ENCODE data around the gene DSP. TPM values are rescaled to one million over a fixed set of nuclear protein-coding genes. Genes with fewer than 3 reads are reported as not detected.

DSP gene
- polyA plus RNA-seq, 1 donor from 2014 or later = 0.05 TPM

DNA sequence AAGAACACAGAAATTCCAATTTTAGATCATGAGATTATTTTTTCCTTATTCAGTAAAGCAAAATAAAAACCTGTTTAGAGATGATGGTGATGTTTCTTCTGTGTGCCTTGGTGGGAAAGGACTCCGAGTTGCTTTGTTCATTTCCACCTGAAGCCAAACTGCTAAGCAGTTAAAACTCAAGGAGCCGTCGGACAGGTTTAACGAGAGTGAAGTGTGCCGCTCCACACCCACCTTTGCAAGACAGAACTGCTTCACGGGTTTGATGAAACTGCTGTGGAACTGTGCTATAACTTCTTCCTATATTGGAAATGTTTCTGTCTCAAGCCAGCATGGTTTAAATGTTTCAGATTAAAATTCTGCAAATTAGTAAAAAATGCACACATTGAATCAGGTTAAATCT, 9.2 kb upstream of the DSP start:
- no peak overlapping the region for H3K9ac ChIP-seq (ENCODE audit: low read length)
- no peaks in the 10 kb centered on the region for H3K9me2 ChIP-seq (ENCODE audit: insufficient read depth, low read length)
- H3K9me3 ChIP-seq (ENCODE audit: low read length) = no peaks in the 10 kb centered on the region
- no peak overlapping the region for H3K4me3 ChIP-seq (ENCODE audit: low read length)
- H3F3A ChIP-seq (ENCODE audit: insufficient read depth, low read length, poor library complexity, severe bottlenecking) = no peaks in the 10 kb centered on the region
- H3K36me3 ChIP-seq (ENCODE audit: insufficient read depth, low read length) = no peaks in the 10 kb centered on the region
- H3K4me2 ChIP-seq (ENCODE audit: low read length) = no peak overlapping the region
- TF ChIP-seq EZH2 (IDR thresholded peaks at IDR 0.05; ENCODE audit: borderline replicate concordance, insufficient read depth, low read length, poor library complexity, severe bottlenecking) = no peak
- TF ChIP-seq SMC3 (conservative IDR thresholded peaks at IDR 0.05; ENCODE audit: poor library complexity) = no peak
- TF ChIP-seq, protein P1, sequence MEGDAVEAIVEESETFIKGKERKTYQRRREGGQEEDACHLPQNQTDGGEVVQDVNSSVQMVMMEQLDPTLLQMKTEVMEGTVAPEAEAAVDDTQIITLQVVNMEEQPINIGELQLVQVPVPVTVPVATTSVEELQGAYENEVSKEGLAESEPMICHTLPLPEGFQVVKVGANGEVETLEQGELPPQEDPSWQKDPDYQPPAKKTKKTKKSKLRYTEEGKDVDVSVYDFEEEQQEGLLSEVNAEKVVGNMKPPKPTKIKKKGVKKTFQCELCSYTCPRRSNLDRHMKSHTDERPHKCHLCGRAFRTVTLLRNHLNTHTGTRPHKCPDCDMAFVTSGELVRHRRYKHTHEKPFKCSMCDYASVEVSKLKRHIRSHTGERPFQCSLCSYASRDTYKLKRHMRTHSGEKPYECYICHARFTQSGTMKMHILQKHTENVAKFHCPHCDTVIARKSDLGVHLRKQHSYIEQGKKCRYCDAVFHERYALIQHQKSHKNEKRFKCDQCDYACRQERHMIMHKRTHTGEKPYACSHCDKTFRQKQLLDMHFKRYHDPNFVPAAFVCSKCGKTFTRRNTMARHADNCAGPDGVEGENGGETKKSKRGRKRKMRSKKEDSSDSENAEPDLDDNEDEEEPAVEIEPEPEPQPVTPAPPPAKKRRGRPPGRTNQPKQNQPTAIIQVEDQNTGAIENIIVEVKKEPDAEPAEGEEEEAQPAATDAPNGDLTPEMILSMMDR (IDR thresholded peaks at IDR 0.05; ENCODE audit: poor library complexity, severe bottlenecking) = no peak
- TF ChIP-seq, protein P2, sequence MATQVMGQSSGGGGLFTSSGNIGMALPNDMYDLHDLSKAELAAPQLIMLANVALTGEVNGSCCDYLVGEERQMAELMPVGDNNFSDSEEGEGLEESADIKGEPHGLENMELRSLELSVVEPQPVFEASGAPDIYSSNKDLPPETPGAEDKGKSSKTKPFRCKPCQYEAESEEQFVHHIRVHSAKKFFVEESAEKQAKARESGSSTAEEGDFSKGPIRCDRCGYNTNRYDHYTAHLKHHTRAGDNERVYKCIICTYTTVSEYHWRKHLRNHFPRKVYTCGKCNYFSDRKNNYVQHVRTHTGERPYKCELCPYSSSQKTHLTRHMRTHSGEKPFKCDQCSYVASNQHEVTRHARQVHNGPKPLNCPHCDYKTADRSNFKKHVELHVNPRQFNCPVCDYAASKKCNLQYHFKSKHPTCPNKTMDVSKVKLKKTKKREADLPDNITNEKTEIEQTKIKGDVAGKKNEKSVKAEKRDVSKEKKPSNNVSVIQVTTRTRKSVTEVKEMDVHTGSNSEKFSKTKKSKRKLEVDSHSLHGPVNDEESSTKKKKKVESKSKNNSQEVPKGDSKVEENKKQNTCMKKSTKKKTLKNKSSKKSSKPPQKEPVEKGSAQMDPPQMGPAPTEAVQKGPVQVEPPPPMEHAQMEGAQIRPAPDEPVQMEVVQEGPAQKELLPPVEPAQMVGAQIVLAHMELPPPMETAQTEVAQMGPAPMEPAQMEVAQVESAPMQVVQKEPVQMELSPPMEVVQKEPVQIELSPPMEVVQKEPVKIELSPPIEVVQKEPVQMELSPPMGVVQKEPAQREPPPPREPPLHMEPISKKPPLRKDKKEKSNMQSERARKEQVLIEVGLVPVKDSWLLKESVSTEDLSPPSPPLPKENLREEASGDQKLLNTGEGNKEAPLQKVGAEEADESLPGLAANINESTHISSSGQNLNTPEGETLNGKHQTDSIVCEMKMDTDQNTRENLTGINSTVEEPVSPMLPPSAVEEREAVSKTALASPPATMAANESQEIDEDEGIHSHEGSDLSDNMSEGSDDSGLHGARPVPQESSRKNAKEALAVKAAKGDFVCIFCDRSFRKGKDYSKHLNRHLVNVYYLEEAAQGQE (IDR thresholded peaks at IDR 0.05; ENCODE audit: borderline replicate concordance) = no peak
- TF ChIP-seq MXI1 (conservative IDR thresholded peaks at IDR 0.05; ENCODE audit: poor library complexity, severe bottlenecking) = no peak
- TF ChIP-seq TAF1 (IDR thresholded peaks at IDR 0.05; ENCODE audit: low read depth) = no peak
- TF ChIP-seq RAD21 (conservative IDR thresholded peaks at IDR 0.05) = no peak
- no peak for TF ChIP-seq EP300 (conservative IDR thresholded peaks at IDR 0.05; ENCODE audit: poor library complexity, severe bottlenecking)
- TF ChIP-seq POLR2AphosphoS5 (IDR thresholded peaks at IDR 0.05) = no peak
- no peaks in the 10 kb centered on the region for H3K79me2 ChIP-seq (replicated peaks; ENCODE audit: insufficient read depth, low read length)
- H3K27ac ChIP-seq (ENCODE audit: low read length) = no peak overlapping the region
- no peak overlapping the region for H2AFZ ChIP-seq (ENCODE audit: low read depth, low read length)
- H3K27me3 ChIP-seq (ENCODE audit: insufficient read depth, low read depth, low read length) = no peaks in the 10 kb centered on the region
- no peaks in the 10 kb centered on the region for H4K20me1 ChIP-seq (ENCODE audit: insufficient read depth)

DNA sequence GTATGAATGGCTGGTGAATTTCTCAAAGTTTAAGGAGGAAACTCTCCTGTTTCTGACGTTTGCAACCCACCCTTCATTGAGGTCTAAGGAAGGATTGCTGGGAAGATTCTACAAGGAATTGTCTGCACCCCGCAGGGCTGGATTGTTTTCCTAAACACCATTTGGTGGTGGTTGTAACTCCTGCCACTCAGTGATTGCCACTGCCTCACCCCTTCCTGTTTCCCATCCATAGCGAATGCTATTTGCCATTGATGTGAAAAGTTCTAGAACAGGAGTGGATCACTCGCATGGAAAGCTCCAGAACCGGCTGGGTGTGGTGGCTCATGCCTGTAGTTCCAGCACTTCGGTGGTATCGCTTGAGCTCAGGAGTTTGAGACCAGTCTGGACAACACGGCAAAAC, 8.7 kb upstream of the DSP start:
- no peaks in the 10 kb centered on the region for H3K36me3 ChIP-seq (ENCODE audit: insufficient read depth, low read length)
- H4K20me1 ChIP-seq (ENCODE audit: insufficient read depth) = no peaks in the 10 kb centered on the region
- no peaks in the 10 kb centered on the region for H3K27me3 ChIP-seq (ENCODE audit: insufficient read depth, low read depth, low read length)
- no peak overlapping the region for H3K4me3 ChIP-seq (ENCODE audit: low read length)
- no peak overlapping the region for H3K27ac ChIP-seq (ENCODE audit: low read length)
- H3K9me2 ChIP-seq (ENCODE audit: insufficient read depth, low read length) = no peaks in the 10 kb centered on the region
- no peaks in the 10 kb centered on the region for H3K79me2 ChIP-seq (replicated peaks; ENCODE audit: insufficient read depth, low read length)
- H3K9ac ChIP-seq (ENCODE audit: low read length) = no peak overlapping the region
- no peak overlapping the region for H2AFZ ChIP-seq (ENCODE audit: low read depth, low read length)
- no peak overlapping the region for H3K4me2 ChIP-seq (ENCODE audit: low read length)
- no peak for TF ChIP-seq EZH2 (IDR thresholded peaks at IDR 0.05; ENCODE audit: borderline replicate concordance, insufficient read depth, low read length, poor library complexity, severe bottlenecking)
- no peak for TF ChIP-seq EP300 (conservative IDR thresholded peaks at IDR 0.05; ENCODE audit: poor library complexity, severe bottlenecking)
- TF ChIP-seq, protein P1 (IDR thresholded peaks at IDR 0.05; ENCODE audit: poor library complexity, severe bottlenecking) = no peak
- TF ChIP-seq, protein P2 (IDR thresholded peaks at IDR 0.05; ENCODE audit: borderline replicate concordance) = no peak
- no peak for TF ChIP-seq POLR2AphosphoS5 (IDR thresholded peaks at IDR 0.05)
- no peak for TF ChIP-seq RAD21 (conservative IDR thresholded peaks at IDR 0.05)
- no peak for TF ChIP-seq MXI1 (conservative IDR thresholded peaks at IDR 0.05; ENCODE audit: poor library complexity, severe bottlenecking)
- no peak for TF ChIP-seq SMC3 (conservative IDR thresholded peaks at IDR 0.05; ENCODE audit: poor library complexity)
- TF ChIP-seq TAF1 (IDR thresholded peaks at IDR 0.05; ENCODE audit: low read depth) = no peak
- no peaks in the 10 kb centered on the region for H3K9me3 ChIP-seq (ENCODE audit: low read length)
- no peaks in the 10 kb centered on the region for H3F3A ChIP-seq (ENCODE audit: insufficient read depth, low read length, poor library complexity, severe bottlenecking)

All from neural cell (in vitro differentiated cells).